HepG2 (cell line): ENCODE measurements around the gene TMEM235. TPM values are rescaled to one million over a fixed set of nuclear protein-coding genes. Genes with fewer than 3 reads are reported as not detected.
A peak's percentile ranks its signal among the peaks of the same experiment; 100 is the strongest.

Experiments used
- ADNP ChIP-seq: sonication (generic); formaldehyde crosslinking; IDR thresholded peaks from 2 replicates; pipeline ENCODE4 v1.4.0; 2020; ENCODE audit warnings: missing genetic modification reagents
- AGO2 ChIP-seq: fragments of 200-400 bp; formaldehyde crosslinking; optimal IDR thresholded peaks from 2 replicates; pipeline ENCODE3; 2017; ENCODE audit warnings: mild to moderate bottlenecking, low read depth, low read length, moderate library complexity
- ARID2 ChIP-seq: sonication (generic); formaldehyde crosslinking; IDR thresholded peaks from 2 replicates; pipeline ENCODE4 v1.8.1; 2022; ENCODE audit warnings: mild to moderate bottlenecking, missing genetic modification reagents, borderline replicate concordance
- ARID3A ChIP-seq: IDR thresholded peaks from 2 replicates; pipeline ENCODE4 v1.6.1; 2012; ENCODE audit warnings: low read depth, low read length, improper control_type of control experiment
- MIER2 ChIP-seq: IDR thresholded peaks from 2 replicates; pipeline ENCODE4 v1.6.1; 2016; ENCODE audit warnings: missing biosample characterization, missing genetic modification reagents
- PCBP2 ChIP-seq: fragments of 200-400 bp; formaldehyde crosslinking; optimal IDR thresholded peaks from 2 replicates; pipeline ENCODE3; 2018; ENCODE audit warnings: low read length, low read depth; ENCODE audit not compliant: poor library complexity, severe bottlenecking
- RFX3 ChIP-seq: IDR thresholded peaks from 2 replicates; pipeline ENCODE4 v1.6.1; 2016; ENCODE audit warnings: missing biosample characterization, missing genetic modification reagents
- SSRP1 ChIP-seq: IDR thresholded peaks from 2 replicates; pipeline ENCODE4 v1.6.1; 2016; ENCODE audit warnings: control low read depth
- TARDBP ChIP-seq: sonication (generic); formaldehyde crosslinking; IDR thresholded peaks from 2 replicates; pipeline ENCODE4 v1.8.0; 2022; ENCODE audit warnings: mild to moderate bottlenecking, missing genetic modification reagents
- TEAD2 ChIP-seq: sonication (generic); formaldehyde crosslinking; IDR thresholded peaks from 2 replicates; pipeline ENCODE4 v1.9.0; 2021; ENCODE audit warnings: missing genetic modification reagents
- ZFP62 ChIP-seq: sonication (generic); formaldehyde crosslinking; IDR thresholded peaks from 2 replicates; pipeline ENCODE4 v1.4.0; 2020; ENCODE audit warnings: missing genetic modification reagents
- ZNF230 ChIP-seq: sonication (generic); formaldehyde crosslinking; IDR thresholded peaks from 2 replicates; pipeline ENCODE4 v1.4.0; 2020; ENCODE audit warnings: mild to moderate bottlenecking, missing genetic modification reagents
- ZNF264 ChIP-seq: sonication (generic); formaldehyde crosslinking; IDR thresholded peaks from 2 replicates; pipeline ENCODE4 v1.4.0; 2020; ENCODE audit warnings: missing genetic modification reagents
- ZNF281 ChIP-seq: sonication (generic); formaldehyde crosslinking; IDR thresholded peaks from 2 replicates; pipeline ENCODE4 v1.4.0; 2020; ENCODE audit warnings: missing genetic modification reagents, borderline replicate concordance
- ZNF3 ChIP-seq: IDR thresholded peaks from 2 replicates; pipeline ENCODE4 v1.7.0; 2017; ENCODE audit warnings: inconsistent platforms
- ZNF354B ChIP-seq: sonication (generic); formaldehyde crosslinking; IDR thresholded peaks from 2 replicates; pipeline ENCODE4 v1.8.0; 2022; ENCODE audit warnings: mild to moderate bottlenecking, missing genetic modification reagents
- ZNF362 ChIP-seq: sonication (generic); formaldehyde crosslinking; IDR thresholded peaks from 2 replicates; pipeline ENCODE4 v1.4.0; 2020; ENCODE audit warnings: missing genetic modification reagents, mild to moderate bottlenecking, borderline replicate concordance
- ZNF501 ChIP-seq: sonication (generic); formaldehyde crosslinking; IDR thresholded peaks from 2 replicates; pipeline ENCODE4 v1.5.1; 2020; ENCODE audit warnings: mild to moderate bottlenecking, moderate library complexity, missing genetic modification reagents
- ZNF512B ChIP-seq: sonication (generic); formaldehyde crosslinking; IDR thresholded peaks from 2 replicates; pipeline ENCODE4 v1.5.1; 2020; ENCODE audit warnings: missing genetic modification reagents, mild to moderate bottlenecking, borderline replicate concordance
- ZNF784 ChIP-seq: sonication (generic); formaldehyde crosslinking; IDR thresholded peaks from 2 replicates; pipeline ENCODE4 v1.5.1; 2020; ENCODE audit warnings: missing genetic modification reagents, mild to moderate bottlenecking, borderline replicate concordance
- polyA plus RNA-seq, 8 experiments: library from polyadenylated mRNA; depleted of rRNA in 3 of 8; stranded (reverse) in 7 of 8; unstranded in 1 of 8; fragments of >200 nt; fragmentation: Illumina TruSeq in 4 of 8; extraction: Trizol in 4 of 8; gene quantifications; 2 replicates each; pipeline versions ENCODE4 v1.2.1 to v1.2.3, GENCODE V29; 2011 to 2016; ENCODE audit warnings: low read depth in 4 of 8, missing spikeins in 1 of 8, mixed read lengths in 1 of 8; ENCODE audit not compliant: insufficient read depth in 1 of 8
- total RNA-seq, 5 experiments: library from RNA; depleted of rRNA; stranded (reverse); fragments of >200 nt; fragmentation: Illumina TruSeq; extraction: Trizol; gene quantifications; 2 replicates each; pipeline ENCODE4 v1.2.3, GENCODE V29; 2016; ENCODE audit warnings: low read depth in 1 of 5

Gene TMEM235
- total and polyA plus RNA-seq, 2 of the 13 experiments (the other 11 are each of a cell fraction or from before 2014, with no cell fraction given) = not detected

- TF ChIP-seq ARID3A = peak; percentile 66; the same call in 1 of the 2 replicates
- TF ChIP-seq ZNF281 (CRISPR knock-in tag) = 0 out of 2 replicates have a peak, but pooled peaks have one; percentile 8
- peak; percentile 94 for TF ChIP-seq ZNF230 (CRISPR knock-in tag)
- TF ChIP-seq ZFP62 (CRISPR knock-in tag) = no peak
- TF ChIP-seq TARDBP (CRISPR knock-in tag) = peak; percentile 98
- no peak for TF ChIP-seq ZNF362 (CRISPR knock-in tag)
- peak; percentile 56 for TF ChIP-seq ZNF784
- TF ChIP-seq ZNF3 (CRISPR knock-in tag) = no peak
- TF ChIP-seq ZNF512B (CRISPR knock-in tag) = no peak
- peak; percentile 76; the same call in 1 of the 2 replicates for TF ChIP-seq SSRP1
- TF ChIP-seq ZNF354B = peak; percentile 100
- TF ChIP-seq PCBP2 = peak; percentile 94
- TF ChIP-seq RFX3 (CRISPR knock-in tag) = peak; percentile 11; the same call in 1 of the 2 replicates
- peak; percentile 67 for TF ChIP-seq ZNF264 (CRISPR knock-in tag)
- peak; percentile 47 for TF ChIP-seq AGO2
- peak; percentile 97 for TF ChIP-seq TEAD2 (CRISPR knock-in tag)
- no peak for TF ChIP-seq ADNP (CRISPR knock-in tag)
- peak; percentile 10; the same call in 1 of the 2 replicates for TF ChIP-seq MIER2 (CRISPR knock-in tag)
- TF ChIP-seq ARID2 (CRISPR knock-in tag) = peak; percentile 100
- peak; percentile 79; the same call in 1 of the 2 replicates for TF ChIP-seq ZNF501
These were observed 44.5 kb upstream of the TMEM235 start, which contains the start of the genes AFMID and TK1 (continued) for GRCh38 chr17:78186692-78187595.
